ENCODE measurements around the gene HBA1.
"Not testable (repeated sequence)": the region's sequence is repeated elsewhere in the genome, so short reads cannot be mapped to it uniquely, and the experiment has no call there.

Gene HBA1

GRCh38 chr16:176477-177382 lies at the start of gene HBA1:
Gene HBA1 (plus strand): TSS chr16:176680. CDS start chr16:176717, 37 bp downstream.
- H3K9me3 Mint-ChIP-seq; H3K36me3 Mint-ChIP-seq (ENCODE audit: low read depth); H3K4me1 Mint-ChIP-seq (ENCODE audit: low read depth); H3K4me3 Mint-ChIP-seq; H3K27ac Mint-ChIP-seq: not testable (repeated sequence)
- H3K27me3 Mint-ChIP-seq (ENCODE audit: low read depth) = peaks cover 57% of the 10 kb centered on the region

DNA sequence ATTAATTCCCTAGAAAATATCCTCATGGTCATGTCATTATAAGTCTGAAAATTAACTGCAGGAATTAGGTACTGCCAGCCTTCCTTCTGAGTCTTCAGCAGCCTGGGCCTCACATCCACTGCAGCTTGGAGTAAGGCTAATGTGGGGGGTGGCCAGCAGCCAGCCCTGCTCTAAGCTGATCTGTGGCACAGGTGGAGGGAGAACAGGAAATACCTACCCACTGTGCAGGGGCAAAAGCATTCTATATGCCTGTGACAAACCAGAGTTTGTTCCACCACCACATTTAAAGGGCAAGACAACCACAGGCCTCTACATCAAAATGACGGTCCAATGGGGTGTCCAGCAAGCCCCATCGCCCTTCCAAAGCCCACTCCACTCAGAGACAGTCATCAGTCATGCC lies 47.4 kb upstream of the HBA1 start:
- no peaks in the 10 kb centered on the region for H3K9me3 Mint-ChIP-seq
- no peaks in the 10 kb centered on the region for H3K36me3 Mint-ChIP-seq (ENCODE audit: low read depth)
- H3K4me3 Mint-ChIP-seq = no peak overlapping the region
- H3K27ac Mint-ChIP-seq = no peak overlapping the region
- H3K27me3 Mint-ChIP-seq (ENCODE audit: low read depth) = no peaks in the 10 kb centered on the region
- H3K4me1 Mint-ChIP-seq (ENCODE audit: low read depth) = peaks cover 7% of the 10 kb centered on the region

DNA sequence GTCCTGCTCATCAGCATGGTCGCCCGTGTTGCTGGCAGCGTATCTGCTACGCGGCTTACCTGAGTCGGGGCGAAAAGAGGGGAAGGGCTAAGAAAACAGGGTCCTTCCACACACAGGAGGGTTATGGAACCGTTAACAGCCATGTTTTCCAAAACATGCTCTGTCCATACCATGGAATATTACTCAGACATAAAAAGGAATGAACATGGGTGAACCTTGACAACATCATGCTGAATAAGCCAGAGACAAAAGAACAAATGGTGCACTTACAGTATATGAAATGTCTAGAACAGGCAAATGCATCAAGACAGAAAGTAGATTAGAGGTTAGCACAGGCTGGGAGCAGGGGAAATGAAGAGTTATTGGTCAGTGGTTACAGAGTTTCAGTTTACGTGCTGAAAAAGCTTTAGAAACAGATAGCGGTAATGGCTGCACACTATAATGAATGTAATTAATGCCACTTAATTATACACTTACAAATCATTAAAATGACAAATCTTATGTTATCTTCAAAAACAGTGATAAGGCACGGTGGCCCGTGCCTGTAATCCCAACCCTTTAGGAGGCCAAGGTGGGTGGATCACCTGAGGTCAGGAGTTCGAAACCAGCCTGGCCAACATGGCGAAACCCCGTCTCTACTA lies 45.8 kb upstream of the HBA1 start:
- H3K4me3 Mint-ChIP-seq = no peak overlapping the region
- H3K36me3 Mint-ChIP-seq (ENCODE audit: low read depth) = no peaks in the 10 kb centered on the region
- no peaks in the 10 kb centered on the region for H3K27me3 Mint-ChIP-seq (ENCODE audit: low read depth)
- H3K27ac Mint-ChIP-seq = no peak overlapping the region
- no peaks in the 10 kb centered on the region for H3K9me3 Mint-ChIP-seq
- H3K4me1 Mint-ChIP-seq (ENCODE audit: low read depth) = peaks cover 7% of the 10 kb centered on the region

DNA sequence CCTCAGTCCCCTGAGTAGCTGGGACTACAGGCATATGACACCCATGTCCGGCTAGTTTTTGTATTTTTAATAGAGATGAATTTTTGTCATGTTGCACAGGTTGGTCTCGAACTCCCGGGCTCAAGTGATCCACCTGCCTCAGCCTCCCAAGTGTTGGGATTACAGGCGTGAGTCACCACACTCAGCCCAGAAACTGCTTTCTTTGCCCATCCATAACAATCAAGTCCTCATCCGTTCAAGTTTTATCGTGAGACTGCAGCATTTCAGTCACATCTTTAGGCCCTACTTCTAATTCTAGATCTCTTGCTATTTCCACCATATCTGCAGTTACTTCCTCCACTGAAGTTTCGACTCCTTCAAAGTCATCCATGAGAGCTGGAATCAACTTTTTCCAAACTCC lies 44.4 kb upstream of the HBA1 start:
- Mint-ChIP-seq H3K4me3 (no peak overlapping the region), H3K27ac (no peak overlapping the region), H3K9me3 (no peaks in the 10 kb centered on the region), H3K36me3 (ENCODE audit: low read depth) (peaks cover 3% of the 10 kb centered on the region), H3K27me3 (ENCODE audit: low read depth) (no peaks in the 10 kb centered on the region), H3K4me1 (ENCODE audit: low read depth) (peaks cover 10% of the 10 kb centered on the region)

DNA sequence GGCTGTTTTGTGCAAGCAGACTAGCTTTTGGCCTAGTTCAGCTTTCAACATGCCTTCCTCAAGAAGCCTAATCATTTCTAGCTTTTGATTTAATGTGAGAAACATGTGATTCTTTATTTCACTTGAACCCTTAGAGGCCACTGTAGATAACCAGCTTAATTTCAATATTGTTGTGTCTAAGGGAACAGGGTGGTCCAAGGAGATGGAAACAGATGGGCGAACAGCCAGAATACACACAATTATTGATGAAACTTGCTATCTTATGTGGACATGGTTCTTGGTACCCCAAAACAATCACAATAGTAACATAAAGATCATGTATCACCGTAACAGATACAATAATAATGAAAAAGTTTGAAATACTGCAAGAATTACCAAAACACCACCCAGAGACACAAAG lies 42.8 kb upstream of the HBA1 start:
- peaks cover 13% of the 10 kb centered on the region for H3K4me1 Mint-ChIP-seq (ENCODE audit: low read depth)

GRCh38 chr16:138049-138417 lies 38.4 kb upstream of the HBA1 start:
- Mint-ChIP-seq H3K27me3 (ENCODE audit: low read depth) (no peaks in the 10 kb centered on the region), H3K36me3 (ENCODE audit: low read depth) (peaks cover 3% of the 10 kb centered on the region), H3K27ac (peak overlapping the region; percentile 70), H3K4me1 (ENCODE audit: low read depth) (peaks cover 10% of the 10 kb centered on the region), H3K4me3 (peak overlapping the region; percentile 81), H3K9me3 (no peaks in the 10 kb centered on the region)

More for the DNA sequence above, 42.8 kb upstream of the HBA1 start:
- Mint-ChIP-seq H3K36me3 (ENCODE audit: low read depth) (peaks cover 3% of the 10 kb centered on the region), H3K4me3 (no peak overlapping the region), H3K27ac (no peak overlapping the region), H3K27me3 (ENCODE audit: low read depth) (no peaks in the 10 kb centered on the region), H3K9me3 (no peaks in the 10 kb centered on the region)

DNA sequence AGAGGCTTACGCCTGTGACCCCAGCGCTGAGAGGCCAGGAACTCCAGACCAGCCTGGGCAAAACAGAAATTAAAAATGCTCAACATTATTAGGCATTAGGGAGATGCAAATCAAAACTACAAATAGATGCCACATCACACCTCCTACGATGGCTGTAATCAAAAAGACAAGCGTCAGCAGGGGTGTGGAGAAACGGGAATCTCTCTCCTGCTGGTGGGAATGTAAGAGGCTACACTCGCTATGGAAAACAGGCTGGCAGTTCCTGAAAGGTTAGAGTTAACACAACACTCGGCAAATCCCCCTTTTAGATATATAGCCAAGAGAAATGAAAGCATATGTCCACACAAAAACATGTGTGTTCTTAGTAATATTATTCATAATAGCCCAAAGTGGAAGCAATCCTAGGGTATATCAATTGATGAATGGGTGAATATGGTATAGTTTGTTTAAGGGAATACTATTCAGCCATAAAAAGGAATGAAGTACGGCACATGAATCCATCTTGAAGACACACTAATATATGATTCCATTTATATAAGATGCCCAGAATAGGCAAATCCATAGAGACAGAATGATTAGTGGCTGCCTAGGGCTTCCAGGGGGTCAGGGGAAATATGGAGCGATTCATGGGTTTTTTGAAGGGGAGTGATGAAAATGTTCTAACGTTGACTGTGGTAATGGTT lies 36.2 kb upstream of the HBA1 start:
- Mint-ChIP-seq H3K36me3 (ENCODE audit: low read depth) (peaks cover 3% of the 10 kb centered on the region), H3K4me3 (peak overlapping the region; percentile 22), H3K27me3 (ENCODE audit: low read depth) (peaks cover 6% of the 10 kb centered on the region), H3K4me1 (ENCODE audit: low read depth) (peaks cover 6% of the 10 kb centered on the region), H3K27ac (no peak overlapping the region), H3K9me3 (no peaks in the 10 kb centered on the region)

DNA sequence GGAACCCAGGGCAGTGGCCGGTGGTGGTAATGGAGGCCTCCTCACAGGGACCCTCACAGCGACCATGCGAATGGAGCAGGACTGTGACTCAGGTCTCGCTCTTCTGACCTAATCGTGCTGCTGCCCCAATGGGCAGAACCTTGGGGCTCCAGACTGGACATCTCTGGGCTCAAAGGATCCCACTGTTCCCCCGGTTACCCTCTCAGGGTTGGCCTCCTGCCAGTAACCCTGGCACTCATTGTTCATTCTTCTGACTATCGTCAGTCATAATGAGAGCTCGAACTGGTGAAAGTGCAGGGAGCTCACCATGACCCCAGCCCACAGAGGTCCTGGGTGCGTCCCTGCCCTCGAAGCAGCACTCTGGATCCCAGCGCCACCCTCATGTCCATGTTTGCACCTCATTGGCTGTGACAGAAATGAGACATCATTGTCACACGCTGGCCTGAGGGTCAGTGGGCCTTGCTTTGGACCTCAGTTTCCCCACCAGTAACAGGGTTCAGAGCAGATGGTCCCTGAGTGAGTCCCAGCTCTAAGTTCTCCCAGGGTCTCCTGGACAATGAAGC lies 34.0 kb upstream of the HBA1 start:
- Mint-ChIP-seq H3K27me3 (ENCODE audit: low read depth) (peaks cover 6% of the 10 kb centered on the region), H3K4me3 (no peak overlapping the region), H3K36me3 (ENCODE audit: low read depth) (no peaks in the 10 kb centered on the region), H3K4me1 (ENCODE audit: low read depth) (no peaks in the 10 kb centered on the region), H3K9me3 (no peaks in the 10 kb centered on the region), H3K27ac (no peak overlapping the region)

DNA sequence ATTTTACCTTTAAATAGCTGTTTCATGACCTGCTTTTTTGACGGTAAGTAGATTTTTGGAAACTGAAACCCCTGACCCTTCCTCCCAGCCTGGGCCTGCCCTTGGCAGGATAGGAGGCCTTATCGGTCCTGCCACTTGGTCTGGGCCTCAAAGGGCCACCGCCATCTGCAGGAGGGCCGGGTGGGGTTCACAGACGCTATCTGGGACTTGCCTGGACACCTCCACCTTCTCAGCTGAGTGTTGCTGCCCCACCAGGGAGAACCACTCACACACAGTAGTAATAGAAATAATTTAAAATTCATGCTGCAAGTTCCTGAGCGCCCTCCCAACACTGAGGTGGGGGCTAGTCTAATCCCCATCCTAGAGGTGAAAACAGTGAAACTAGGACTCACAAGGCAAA lies 33.4 kb upstream of the HBA1 start:
- Mint-ChIP-seq H3K36me3 (ENCODE audit: low read depth) (no peaks in the 10 kb centered on the region), H3K9me3 (no peaks in the 10 kb centered on the region), H3K4me3 (no peak overlapping the region), H3K27ac (no peak overlapping the region), H3K4me1 (ENCODE audit: low read depth) (no peaks in the 10 kb centered on the region), H3K27me3 (ENCODE audit: low read depth) (peaks cover 10% of the 10 kb centered on the region)

- H3K4me1 Mint-ChIP-seq (ENCODE audit: low read depth) = no peaks in the 10 kb centered on the region
- no peak overlapping the region for H3K4me3 Mint-ChIP-seq
- H3K36me3 Mint-ChIP-seq (ENCODE audit: low read depth) = no peaks in the 10 kb centered on the region
- H3K9me3 Mint-ChIP-seq = no peaks in the 10 kb centered on the region
- no peak overlapping the region for H3K27ac Mint-ChIP-seq
- H3K27me3 Mint-ChIP-seq (ENCODE audit: low read depth) = peaks cover 12% of the 10 kb centered on the region
Observed at GRCh38 chr16:143456-143855, 33.0 kb upstream of the HBA1 start.

- Mint-ChIP-seq H3K4me1 (ENCODE audit: low read depth) (no peaks in the 10 kb centered on the region), H3K4me3 (no peak overlapping the region), H3K27ac (no peak overlapping the region), H3K36me3 (ENCODE audit: low read depth) (no peaks in the 10 kb centered on the region), H3K27me3 (ENCODE audit: low read depth) (peaks cover 26% of the 10 kb centered on the region), H3K9me3 (no peaks in the 10 kb centered on the region)
Observed at GRCh38 chr16:144797-145252, 31.7 kb upstream of the HBA1 start.

DNA sequence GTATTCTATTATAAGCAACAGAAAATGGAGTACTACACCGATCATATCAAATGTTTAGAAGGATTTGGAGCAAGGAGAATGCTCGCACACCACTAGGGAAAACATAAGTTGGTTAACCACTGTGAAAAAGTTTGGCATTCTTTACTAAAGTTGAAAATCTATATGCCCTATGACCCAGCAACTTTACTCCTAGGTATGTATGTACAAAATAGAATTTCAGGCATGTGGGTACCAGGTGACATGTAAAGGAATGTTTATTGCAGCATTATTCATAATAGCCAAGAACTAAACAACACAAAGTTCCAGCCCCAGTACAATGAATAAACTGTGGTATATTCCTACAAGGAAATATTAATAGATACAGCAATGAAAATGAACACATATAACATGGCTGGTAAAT lies 29.8 kb upstream of the HBA1 start:
- Mint-ChIP-seq H3K27me3 (ENCODE audit: low read depth) (peaks cover 36% of the 10 kb centered on the region), H3K36me3 (ENCODE audit: low read depth) (no peaks in the 10 kb centered on the region), H3K9me3 (no peaks in the 10 kb centered on the region), H3K4me3 (no peak overlapping the region), H3K27ac (no peak overlapping the region), H3K4me1 (ENCODE audit: low read depth) (no peaks in the 10 kb centered on the region)

- Mint-ChIP-seq H3K36me3 (ENCODE audit: low read depth) (no peaks in the 10 kb centered on the region), H3K27ac (no peak overlapping the region), H3K4me3 (no peak overlapping the region), H3K9me3 (no peaks in the 10 kb centered on the region), H3K27me3 (ENCODE audit: low read depth) (peaks cover 41% of the 10 kb centered on the region), H3K4me1 (ENCODE audit: low read depth) (no peaks in the 10 kb centered on the region)
Observed at GRCh38 chr16:149024-149660, 27.3 kb upstream of the HBA1 start.
